CD14-positive monocyte (primary cell): Measurements from ENCODE around the gene DRD2. TPM values are rescaled to one million over a fixed set of nuclear protein-coding genes. Genes with fewer than 3 reads are reported as not detected.

Experiments used
- DNase-seq, 3 donors: peaks; one replicate each; pipeline ENCODE4 v3.0.0-alpha.2; 2011 to 2022
- H2AFZ ChIP-seq: 2 replicates; pipeline ENCODE4 v1.6.0; 2012; ENCODE audit warnings: mild to moderate bottlenecking, low read depth, low read length, inconsistent platforms; ENCODE audit not compliant: insufficient read depth, poor library complexity, severe bottlenecking
- H3K27ac ChIP-seq, 2 donors: 1 replicate in 1 of 2; 2 replicates in 1 of 2; pipeline ENCODE4 v1.5.1; 2012 to 2013; ENCODE audit warnings: low read length in 2 of 2, control low read depth in 1 of 2, inconsistent platforms in 1 of 2, low read depth in 1 of 2, mild to moderate bottlenecking in 1 of 2
- H3K27me3 ChIP-seq, 2 donors: one replicate each; pipeline versions ENCODE4 v1.6.0 to v1.6.1; 2011 to 2013; ENCODE audit warnings: low read length in 2 of 2; ENCODE audit not compliant: control insufficient read depth in 2 of 2, insufficient read depth in 2 of 2
- H3K36me3 ChIP-seq, 2 donors: replicated peaks in 1 of 2; 1 replicate in 1 of 2; 2 replicates in 1 of 2; pipeline versions ENCODE4 v1.5.1 to v1.6.1; 2012 to 2013; ENCODE audit warnings: low read length in 2 of 2, control low read depth in 1 of 2, inconsistent platforms in 1 of 2, mild to moderate bottlenecking in 1 of 2; ENCODE audit not compliant: insufficient read depth in 2 of 2, control insufficient read depth in 1 of 2
- H3K4me1 ChIP-seq, 2 donors: 1 replicate in 1 of 2; 2 replicates in 1 of 2; pipeline versions ENCODE4 v1.5.1 to v1.6.1; 2012 to 2013; ENCODE audit warnings: low read length in 2 of 2, control low read depth in 1 of 2, inconsistent platforms in 1 of 2, mild to moderate bottlenecking in 1 of 2, moderate library complexity in 1 of 2; ENCODE audit not compliant: insufficient read depth in 2 of 2, control insufficient read depth in 1 of 2
- H3K4me2 ChIP-seq: replicated peaks from 2 replicates; pipeline ENCODE3; 2012; ENCODE audit warnings: low read length, moderate library complexity, mild to moderate bottlenecking; ENCODE audit not compliant: poor library complexity, severe bottlenecking; ENCODE audit errors: extremely low read depth
- H3K4me3 ChIP-seq, 3 experiments: fragments of 200-600 bp in 1 of 3; sonication (generic) in 1 of 3; replicated peaks in 1 of 3; 1 replicate in 2 of 3; 2 replicates in 1 of 3; pipeline ENCODE4 v1.5.1; 2011 to 2013; ENCODE audit warnings: low read length in 3 of 3, mild to moderate bottlenecking in 3 of 3, control low read depth in 2 of 3, low read depth in 2 of 3, inconsistent platforms in 1 of 3, moderate library complexity in 1 of 3
- H3K79me2 ChIP-seq: 2 replicates; pipeline ENCODE4 v1.6.0; 2012; ENCODE audit warnings: mild to moderate bottlenecking, control low read depth, inconsistent platforms, low read length, moderate library complexity; ENCODE audit not compliant: insufficient read depth
- H3K9ac ChIP-seq: 2 replicates; pipeline ENCODE4 v1.6.0; 2017; ENCODE audit warnings: low read length, mild to moderate bottlenecking; ENCODE audit not compliant: insufficient read depth, poor library complexity, severe bottlenecking
- H3K9me3 ChIP-seq, 2 donors: replicated peaks in 1 of 2; 1 replicate in 1 of 2; 2 replicates in 1 of 2; pipeline versions ENCODE4 v1.5.1 to v1.6.1; 2012 to 2013; ENCODE audit warnings: low read length in 2 of 2, control low read depth in 1 of 2; ENCODE audit not compliant: control insufficient read depth in 1 of 2, insufficient read depth in 1 of 2
- H4K20me1 ChIP-seq: 2 replicates; pipeline ENCODE4 v1.6.0; 2012; ENCODE audit warnings: mild to moderate bottlenecking, low read length, control low read depth, moderate library complexity; ENCODE audit not compliant: insufficient read depth
- H3K27ac Mint-ChIP-seq, 7 donors: one replicate each; pipeline ENCODE4 v1.8.0; 2020; ENCODE audit warnings: mild to moderate bottlenecking in 7 of 7, mixed read lengths in 7 of 7, moderate library complexity in 6 of 7, inconsistent platforms in 2 of 7
- H3K27me3 Mint-ChIP-seq, 3 donors: one replicate each; pipeline ENCODE4 v1.8.0; 2021 to 2022; ENCODE audit warnings: low read depth in 3 of 3, mild to moderate bottlenecking in 3 of 3, mixed read lengths in 3 of 3, moderate library complexity in 3 of 3, inconsistent platforms in 1 of 3
- H3K36me3 Mint-ChIP-seq, 2 donors: one replicate each; pipeline ENCODE4 v1.8.0; 2020; ENCODE audit warnings: mixed read lengths in 2 of 2, inconsistent platforms in 1 of 2, mild to moderate bottlenecking in 1 of 2
- H3K4me1 Mint-ChIP-seq: one replicate; pipeline ENCODE4 v1.8.0; 2020; ENCODE audit warnings: mild to moderate bottlenecking, mixed read lengths
- H3K4me3 Mint-ChIP-seq, 2 donors: one replicate each; pipeline ENCODE4 v1.8.0; 2020; ENCODE audit warnings: mild to moderate bottlenecking in 2 of 2, mixed read lengths in 2 of 2, moderate library complexity in 1 of 2
- H3K9me3 Mint-ChIP-seq, 7 donors: one replicate each; pipeline ENCODE4 v1.8.0; 2020 to 2022; ENCODE audit warnings: mixed read lengths in 7 of 7, mild to moderate bottlenecking in 6 of 7, moderate library complexity in 6 of 7, inconsistent platforms in 2 of 7
- CTCF ChIP-seq: fragments of 200-600 bp; IDR thresholded peaks from one replicate; pipeline ENCODE4 v1.8.0; 2022; ENCODE audit warnings: antibody characterized with exemption, mild to moderate bottlenecking
- WGBS: methylation state at CpG from one replicate; pipeline ENCODE4 v1.1.5; 2013; ENCODE audit warnings: missing lambda C conversion rate; ENCODE audit not compliant: insufficient coverage; 5-methylcytosine and 5-hydroxymethylcytosine counted together
- intact Hi-C, 2 donors: fragments of 100-400 bp; cut with micrococcal nuclease; formaldehyde crosslinking; loops; one replicate each; pipeline versions ENCODE4 v1.15.0 to v1.15.1; 2023
- polyA plus RNA-seq, 3 donors: library from polyadenylated mRNA; depleted of rRNA in 1 of 3; unstranded in 2 of 3; stranded (reverse) in 1 of 3; fragments of 300-500 nt in 2 of 3; fragments of >200 nt in 1 of 3; fragmentation: Illumina TruSeq in 2 of 3; gene quantifications; 1 replicate in 2 of 3; 2 replicates in 1 of 3; pipeline ENCODE4 v1.2.3, GENCODE V29; 2012 to 2021

DRD2 gene
- polyA plus RNA-seq, 3 donors: not detected

- H3K27me3 Mint-ChIP-seq: peaks cover 5 to 16% (median 8%) of the 10 kb centered on the region in 3 donors
Measured at GRCh38 chr11:113446112-113446511, 29.1 kb downstream of the DRD2 start.

GRCh38 chr11:113444502-113445123 lies 30.6 kb downstream of the DRD2 start:
- H3K36me3 ChIP-seq: no peaks in the 10 kb centered on the region
- no peak for TF ChIP-seq CTCF
- H4K20me1 ChIP-seq: no peaks in the 10 kb centered on the region
- Mint-ChIP-seq H3K36me3 (no peaks in the 10 kb centered on the region), H3K27me3 (peaks cover 11 to 16% (median 12%) of the 10 kb centered on the region in 3 donors), H3K9me3 (no peaks in the 10 kb centered on the region), H3K4me3 (no peak overlapping the region), H3K27ac (no peak overlapping the region), H3K4me1 (no peaks in the 10 kb centered on the region)
- H3K79me2 ChIP-seq: no peaks in the 10 kb centered on the region
- peaks cover 0 to 2% of the 10 kb centered on the region in 2 donors for H3K27me3 ChIP-seq
- no peak overlapping the region for H2AFZ ChIP-seq
- no peak overlapping the region for H3K4me2 ChIP-seq
- H3K27ac ChIP-seq: no peak overlapping the region
- no peak overlapping the region for H3K4me3 ChIP-seq
- no peak for DNase-seq
- WGBS: 61% methylated on average over 5 of the region's 7 CpGs
- no peaks in the 10 kb centered on the region for H3K4me1 ChIP-seq
- no peak overlapping the region for H3K9ac ChIP-seq
- no peaks in the 10 kb centered on the region for H3K9me3 ChIP-seq
- intact Hi-C loops: no loop called here

More at GRCh38 chr11:113446112-113446511, 29.1 kb downstream of the DRD2 start:
- H3K79me2 ChIP-seq: no peaks in the 10 kb centered on the region
- no peak overlapping the region for H3K27ac Mint-ChIP-seq
- no peaks in the 10 kb centered on the region for H3K36me3 Mint-ChIP-seq
- H3K4me3 ChIP-seq: no peak overlapping the region
- no peak overlapping the region for H2AFZ ChIP-seq
- H3K4me2 ChIP-seq: no peak overlapping the region
- no peaks in the 10 kb centered on the region for H3K4me1 Mint-ChIP-seq
- DNase-seq: no peak
- no peak for TF ChIP-seq CTCF
- H3K4me1 ChIP-seq: no peaks in the 10 kb centered on the region
- no peaks in the 10 kb centered on the region for H3K9me3 ChIP-seq
- intact Hi-C loops: no loop called here
- no peaks in the 10 kb centered on the region for H3K36me3 ChIP-seq
- H4K20me1 ChIP-seq: no peaks in the 10 kb centered on the region
- H3K9me3 Mint-ChIP-seq: no peaks in the 10 kb centered on the region
- no peak overlapping the region for H3K27ac ChIP-seq
- 85% methylated on average over 4 of the region's 6 CpGs for WGBS
- H3K9ac ChIP-seq: no peak overlapping the region
- no peaks in the 10 kb centered on the region for H3K27me3 ChIP-seq
- no peak overlapping the region for H3K4me3 Mint-ChIP-seq
